Tibial nerve (tissue), 4 donors: ENCODE measurements around the gene DISP2. TPM values are rescaled to one million over a fixed set of nuclear protein-coding genes. Genes with fewer than 3 reads are reported as not detected.

Experiments used
- DNase-seq, 2 donors: peaks; one replicate each; pipeline ENCODE4 v3.0.0-alpha.2; 2019; ENCODE audit warnings: low spot score in 2 of 2
- H3K27ac ChIP-seq, 4 donors: fragments of 200-600 bp; sonication (generic) in 3 of 4; one replicate each; pipeline ENCODE4 v1.5.1; 2017 to 2019; ENCODE audit warnings: mild to moderate bottlenecking in 1 of 4
- H3K27me3 ChIP-seq, 2 donors: fragments of 200-600 bp; sonication (generic) in 1 of 2; one replicate each; pipeline versions ENCODE4 v1.5.1 to v1.6.0; 2017 to 2019
- H3K36me3 ChIP-seq, 3 donors: fragments of 200-600 bp; sonication (generic); one replicate each; pipeline ENCODE4 v1.5.1; 2018 to 2019
- H3K4me1 ChIP-seq, 4 donors: fragments of 200-600 bp; sonication (generic) in 3 of 4; one replicate each; pipeline ENCODE4 v1.5.1; 2017 to 2019
- H3K4me3 ChIP-seq, 4 donors: fragments of 200-600 bp; sonication (generic) in 3 of 4; one replicate each; pipeline ENCODE4 v1.5.1; 2017 to 2019; ENCODE audit warnings: mild to moderate bottlenecking in 1 of 4, moderate library complexity in 1 of 4
- H3K9me3 ChIP-seq, 4 donors: fragments of 200-600 bp; sonication (generic) in 3 of 4; one replicate each; pipeline ENCODE4 v1.5.1; 2017 to 2019
- CTCF ChIP-seq, 5 experiments: fragments of 200-600 bp in 3 of 5; fragments of 450-650 bp in 2 of 5; sonication (generic) in 3 of 5; IDR thresholded peaks; one replicate each; pipeline ENCODE4 v1.5.1; 2016 to 2019; ENCODE audit warnings: antibody characterized with exemption in 5 of 5, mild to moderate bottlenecking in 3 of 5, moderate library complexity in 2 of 5
- EP300 ChIP-seq, 2 donors: sonication (generic); formaldehyde crosslinking; IDR thresholded peaks; one replicate each; pipeline ENCODE4 v1.6.1; 2017; ENCODE audit warnings: antibody characterized with exemption in 2 of 2, mild to moderate bottlenecking in 1 of 2
- POLR2A ChIP-seq, 2 donors: fragments of 450-650 bp; IDR thresholded peaks; one replicate each; pipeline ENCODE4 v1.6.1; 2017; ENCODE audit warnings: antibody characterized with exemption in 2 of 2, mild to moderate bottlenecking in 2 of 2, moderate library complexity in 2 of 2
- WGBS, 2 donors: methylation state at CpG; one replicate each; pipeline ENCODE4 v1.1.5; 2018; 5-methylcytosine and 5-hydroxymethylcytosine counted together
- total RNA-seq, 4 donors: library from RNA; depleted of rRNA; stranded (reverse); fragments of >200 nt; gene quantifications; one replicate each; pipeline ENCODE4 v1.1.0, GENCODE V29; 2016

The DISP2 gene
- total RNA-seq, 4 donors from 2014 or later: under 0.01 to 0.22 (median 0.10) TPM

- Histone ChIP-seq H3K36me3 (no peaks in the 10 kb centered on the region), H3K4me3 (no peak overlapping the region), H3K4me1 (peaks cover 0 to 8% (median 0%) of the 10 kb centered on the region in 4 donors), H3K27ac (no peak overlapping the region), H3K27me3 (no peaks in the 10 kb centered on the region), H3K9me3 (no peaks in the 10 kb centered on the region)
- no peak for TF ChIP-seq POLR2A (IDR thresholded peaks at IDR 0.05)
- no peak for TF ChIP-seq CTCF (IDR thresholded peaks at IDR 0.05)
- no peak for TF ChIP-seq EP300 (IDR thresholded peaks at IDR 0.05)
- no peak for DNase-seq
- WGBS, 2 donors: 78 to 82% methylated on average over 3 of the region's 3 CpGs
These were observed 41.1 kb upstream of the DISP2 start for GRCh38 chr15:40316931-40317330.

GRCh38 chr15:40317580-40317979 lies 40.4 kb upstream of the DISP2 start:
- no peaks in the 10 kb centered on the region for H3K36me3 ChIP-seq
- H3K4me1 ChIP-seq: peaks cover 0 to 9% (median 0%) of the 10 kb centered on the region in 4 donors
- no peak overlapping the region for H3K27ac ChIP-seq
- TF ChIP-seq CTCF (IDR thresholded peaks at IDR 0.05) (no peak), POLR2A (IDR thresholded peaks at IDR 0.05) (no peak), EP300 (IDR thresholded peaks at IDR 0.05) (no peak)
- no peak overlapping the region for H3K4me3 ChIP-seq
- no peaks in the 10 kb centered on the region for H3K9me3 ChIP-seq
- 51 to 58% methylated on average over 4 of the region's 4 CpGs for WGBS, 2 donors
- no peaks in the 10 kb centered on the region for H3K27me3 ChIP-seq
- no peak for DNase-seq

GRCh38 chr15:40320409-40320808 lies 37.6 kb upstream of the DISP2 start:
- no peak for DNase-seq
- H3K4me3 ChIP-seq: no peak overlapping the region
- no peaks in the 10 kb centered on the region for H3K27me3 ChIP-seq
- H3K27ac ChIP-seq: no peak overlapping the region
- TF ChIP-seq POLR2A (IDR thresholded peaks at IDR 0.05) (no peak), EP300 (IDR thresholded peaks at IDR 0.05) (no peak), CTCF (IDR thresholded peaks at IDR 0.05) (no peak)
- H3K36me3 ChIP-seq: no peaks in the 10 kb centered on the region
- H3K9me3 ChIP-seq: no peaks in the 10 kb centered on the region
- peaks cover 0 to 20% (median 9%) of the 10 kb centered on the region in 4 donors for H3K4me1 ChIP-seq
- WGBS, 2 donors: 90 to 100% methylated on average over 1 of the region's 1 CpG

GRCh38 chr15:40320931-40321371 lies 37.1 kb upstream of the DISP2 start:
- Histone ChIP-seq H3K36me3 (no peaks in the 10 kb centered on the region), H3K27me3 (no peaks in the 10 kb centered on the region), H3K4me3 (no peak overlapping the region), H3K4me1 (peaks cover 0 to 26% (median 14%) of the 10 kb centered on the region in 4 donors), H3K9me3 (no peaks in the 10 kb centered on the region), H3K27ac (no peak overlapping the region)
- 0% methylated on average over 2 of the region's 2 CpGs for WGBS, 2 donors
- DNase-seq: peak in 1 of 2 donors; percentile 77
- TF ChIP-seq CTCF (IDR thresholded peaks at IDR 0.05): peak; percentile 81 to 90 (median 82)
- TF ChIP-seq EP300 (IDR thresholded peaks at IDR 0.05): no peak
- TF ChIP-seq POLR2A (IDR thresholded peaks at IDR 0.05): no peak

- peak overlapping the region in 3 of 4 donors; percentile 53 to 91 (median 76) for H3K4me3 ChIP-seq
- 41 to 52% methylated on average over 20 to 26 of the region's 26 CpGs for WGBS, 2 donors
- H3K27ac ChIP-seq: peak overlapping the region; percentile 55 to 91 (median 84)
- H3K27me3 ChIP-seq: no peaks in the 10 kb centered on the region
- no peaks in the 10 kb centered on the region for H3K9me3 ChIP-seq
- peaks cover 0 to 39% (median 24%) of the 10 kb centered on the region in 4 donors for H3K4me1 ChIP-seq
- no peaks in the 10 kb centered on the region for H3K36me3 ChIP-seq
- TF ChIP-seq CTCF (IDR thresholded peaks at IDR 0.05) (no peak), EP300 (IDR thresholded peaks at IDR 0.05) (no peak), POLR2A (IDR thresholded peaks at IDR 0.05) (no peak)
- no peak for DNase-seq
These were observed 35.3 kb upstream of the DISP2 start for GRCh38 chr15:40322531-40323238.
